ENCODE results near the gene CBLIF.
A peak's percentile ranks its signal among the peaks of the same experiment; 100 is the strongest.
"Not testable (repeated sequence)": the region's sequence is repeated elsewhere in the genome, so short reads cannot be mapped to it uniquely, and the experiment has no call there.

CBLIF gene

DNA sequence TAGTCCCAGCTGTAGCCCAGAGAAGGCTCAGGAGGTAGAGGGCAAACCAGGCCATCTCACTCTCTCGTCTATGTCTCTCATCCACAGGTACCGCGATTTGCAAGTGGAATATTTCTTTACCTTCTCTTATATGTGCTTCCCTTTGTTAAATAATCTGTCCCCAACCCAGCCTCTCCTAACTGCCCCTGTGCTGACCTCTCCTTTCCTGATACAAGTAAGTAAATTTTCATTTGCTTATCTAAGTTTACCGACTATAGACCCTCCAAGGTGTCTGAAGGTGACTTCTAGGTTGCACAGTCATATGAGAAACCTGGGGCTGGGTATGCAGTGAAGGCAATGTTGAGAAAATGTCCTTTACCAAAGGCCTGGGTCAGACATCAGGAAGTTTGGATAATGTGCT lies at the start of gene CBLIF:
Gene CBLIF, minus strand, starts transcription at position 101 of the 400 bp plus-strand sequence. Its CDS starts 46 bp downstream, at position 55.
- no peak for DNase-seq (ENCODE audit: low read depth, low spot score)

DNA sequence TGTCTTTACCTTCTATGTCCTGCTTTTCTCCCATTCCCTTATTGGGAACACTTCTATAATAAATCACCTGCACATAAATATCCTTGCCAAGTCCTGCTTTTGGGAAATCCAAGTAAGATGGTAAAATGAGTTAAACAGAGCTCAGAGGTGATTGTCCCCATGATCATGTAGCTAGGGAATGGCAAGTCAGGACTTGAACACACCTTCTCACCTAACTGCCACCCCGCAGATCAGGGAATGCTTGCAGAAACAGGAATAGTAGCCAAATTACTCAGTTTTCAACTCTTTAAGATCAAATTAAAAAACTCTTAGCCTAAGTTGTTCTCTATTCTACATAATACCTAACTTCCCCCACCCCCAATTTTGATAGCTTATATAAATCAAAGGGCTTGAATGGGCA lies 49.3 kb upstream of the CBLIF start:
- no peak for DNase-seq (ENCODE audit: low read depth, low spot score)

DNA sequence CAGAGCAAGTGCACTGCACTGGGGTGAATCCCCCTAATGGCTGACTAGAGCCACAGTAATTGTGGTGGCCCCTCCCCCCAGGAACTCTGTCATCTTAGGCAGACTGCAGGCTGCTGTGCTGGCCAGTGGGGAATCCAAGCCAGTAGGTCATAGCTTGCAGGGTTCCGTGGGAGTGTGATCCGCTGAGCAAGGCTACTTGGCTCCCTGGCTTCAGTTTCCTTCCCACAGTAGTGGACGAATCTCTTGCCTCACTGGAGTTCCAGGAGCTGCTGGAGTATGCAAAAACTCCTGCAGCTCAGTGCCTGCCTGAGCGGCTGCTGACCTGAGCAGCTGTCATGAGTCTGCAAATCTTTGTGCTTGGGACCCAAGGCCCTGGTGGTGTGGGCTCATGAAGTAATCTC lies 46.5 kb upstream of the CBLIF start:
- DNase-seq (ENCODE audit: low read depth, low spot score) = no peak

DNA sequence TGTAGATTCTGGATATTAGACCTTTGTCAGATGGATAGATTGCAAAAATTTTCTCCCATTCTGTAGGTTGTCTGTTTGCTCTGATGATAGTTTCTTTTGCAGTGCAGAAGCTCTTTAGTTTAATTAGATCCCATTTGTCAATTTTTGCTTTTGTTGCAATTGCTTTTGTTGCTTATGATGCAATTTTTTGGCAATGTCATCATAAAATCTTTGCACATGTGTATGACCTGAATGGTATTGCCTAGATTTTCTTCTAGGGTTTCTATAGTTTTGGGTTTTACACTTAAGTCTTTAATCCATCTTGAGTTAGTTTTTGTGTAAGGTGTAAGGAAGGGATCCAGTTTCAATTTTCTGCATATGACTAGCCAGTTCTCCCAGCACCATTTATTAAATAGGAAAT lies 41.9 kb upstream of the CBLIF start:
- not testable (repeated sequence) for DNase-seq (ENCODE audit: low read depth, low spot score)

DNA sequence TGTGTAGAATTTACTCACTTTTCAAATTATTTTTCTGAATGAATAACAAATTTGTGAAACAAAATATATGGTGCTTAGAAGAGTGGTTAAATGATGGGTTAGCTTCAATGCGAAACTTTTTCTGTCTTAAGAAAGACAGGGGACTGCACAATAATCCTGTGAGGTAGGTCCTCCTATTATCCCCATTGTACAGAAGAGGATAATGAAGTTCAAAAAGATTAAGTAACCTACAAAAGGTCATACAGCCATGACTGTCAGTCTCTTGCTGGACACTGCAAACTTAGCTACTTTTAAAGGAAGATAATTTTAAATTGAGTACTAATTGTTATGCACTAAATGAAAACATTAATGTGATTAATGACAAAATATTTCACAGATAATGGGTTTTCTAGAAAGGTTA lies 38.3 kb upstream of the CBLIF start:
- no peak for DNase-seq (ENCODE audit: low read depth, low spot score)

DNA sequence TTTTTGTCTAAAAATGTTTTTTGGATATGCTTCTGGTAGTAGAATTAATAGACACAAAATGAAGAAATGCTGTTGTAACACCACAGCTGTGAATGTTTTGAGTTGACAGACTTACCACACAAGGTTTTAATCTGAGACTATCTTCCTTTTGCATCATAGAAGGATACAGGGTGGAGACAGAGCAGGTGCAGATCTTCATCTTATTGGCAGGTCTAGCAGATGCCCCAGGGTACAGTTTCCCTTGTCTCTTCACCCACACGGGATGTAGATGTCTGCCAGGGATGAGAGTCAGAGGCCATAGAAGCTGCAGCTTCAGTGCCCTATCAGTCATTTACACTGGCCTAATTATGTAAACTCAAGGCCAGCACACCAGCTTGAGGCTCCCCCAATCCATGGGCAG lies 34.3 kb upstream of the CBLIF start:
- DNase-seq (ENCODE audit: low read depth, low spot score) = no peak

DNA sequence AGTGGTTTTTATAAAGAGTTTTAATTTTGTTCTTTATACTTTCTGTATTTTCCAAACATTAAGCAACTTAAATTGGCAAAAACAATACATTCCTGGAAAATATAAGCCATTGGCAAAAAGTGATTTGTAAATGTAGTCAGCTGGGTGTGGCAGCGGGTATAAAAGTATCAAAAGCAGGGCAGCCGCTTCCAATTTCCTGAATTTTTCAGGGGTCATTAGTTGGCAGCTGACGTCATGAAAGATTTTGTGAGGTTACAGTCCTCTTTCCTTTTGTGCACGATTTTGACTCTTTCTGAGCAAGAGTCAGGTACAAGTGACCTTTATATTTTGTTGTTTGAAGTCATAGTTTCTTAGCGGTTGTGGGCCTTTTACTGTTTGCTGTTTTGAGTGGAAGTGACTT lies 33.3 kb upstream of the CBLIF start, which contains the start of gene OOSP3:
Gene OOSP3, plus strand, starts transcription at position 208 of the 400 bp plus-strand sequence. Its CDS starts 27 bp downstream, at position 235.
- no peak for DNase-seq (ENCODE audit: low read depth, low spot score)

DNA sequence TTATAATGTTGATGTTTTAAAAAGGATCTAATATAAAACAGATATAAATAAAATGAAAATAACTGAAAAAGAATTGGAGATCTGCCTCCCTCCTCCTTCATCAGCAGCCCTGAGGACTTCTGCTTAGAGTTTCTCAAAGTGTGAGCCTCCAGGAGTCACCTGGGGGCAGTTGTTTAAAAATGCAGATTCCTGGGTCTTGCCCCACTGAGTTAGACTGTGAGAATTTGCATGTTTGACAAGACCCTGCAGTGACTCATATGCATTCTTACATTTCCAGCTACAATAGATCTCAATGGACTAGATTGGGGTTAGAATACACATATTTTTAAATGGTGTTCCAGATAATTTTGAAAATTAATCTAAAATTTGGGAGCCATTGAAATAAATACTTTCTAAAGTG lies 32.5 kb upstream of the CBLIF start:
- no peak for DNase-seq (ENCODE audit: low read depth, low spot score)

DNA sequence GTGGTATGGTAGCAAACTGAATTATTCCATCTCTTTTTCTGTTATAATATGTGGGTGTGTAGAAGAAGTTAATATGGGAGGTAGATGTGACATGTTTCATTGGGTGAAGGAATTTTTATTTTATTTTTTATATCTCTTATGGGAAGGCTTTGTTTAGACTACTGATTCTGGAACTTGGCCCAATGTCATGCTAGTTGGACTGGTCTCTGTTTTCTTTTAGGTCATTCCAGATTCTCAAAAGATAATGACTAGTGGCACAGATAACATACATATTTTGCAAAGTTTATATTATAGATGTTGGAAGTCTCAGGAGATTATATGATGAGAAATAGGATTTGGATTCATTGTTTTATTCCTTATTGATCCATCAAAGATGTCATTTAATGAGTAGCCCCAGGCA lies 32.0 kb upstream of the CBLIF start:
- no peak for DNase-seq (ENCODE audit: low read depth, low spot score)

DNA sequence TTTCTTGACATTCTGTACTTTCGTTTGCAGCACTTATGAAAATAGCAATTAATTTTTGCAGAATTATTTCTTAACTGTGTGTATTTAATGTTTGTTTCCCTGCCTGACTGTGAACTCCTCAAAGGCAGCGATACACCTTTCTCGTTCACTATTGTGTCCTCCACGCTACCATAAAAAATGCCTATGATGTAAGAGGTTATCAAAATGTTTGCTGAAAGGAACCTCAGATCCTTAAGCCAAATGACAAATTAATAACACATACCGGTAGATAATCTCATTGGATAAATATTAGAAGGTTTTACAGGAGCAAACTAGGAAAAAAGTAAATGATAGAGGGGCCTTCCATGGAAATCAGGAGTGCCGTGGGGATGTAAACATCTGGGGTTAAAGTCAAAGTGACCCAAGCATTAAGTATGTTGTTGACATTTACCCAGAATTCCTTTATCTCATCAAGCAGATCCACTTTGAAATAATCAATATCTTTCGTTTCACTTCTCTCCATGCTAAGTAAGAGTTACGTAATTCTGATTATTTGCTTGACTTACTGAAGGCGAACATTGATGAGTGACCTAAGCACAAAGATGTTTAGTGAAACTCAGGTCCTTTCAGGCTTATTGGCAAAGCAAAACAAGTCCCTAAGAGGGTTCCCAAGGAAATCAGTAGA lies 30.7 kb upstream of the CBLIF start:
- no peak for DNase-seq (ENCODE audit: low read depth, low spot score)

DNA sequence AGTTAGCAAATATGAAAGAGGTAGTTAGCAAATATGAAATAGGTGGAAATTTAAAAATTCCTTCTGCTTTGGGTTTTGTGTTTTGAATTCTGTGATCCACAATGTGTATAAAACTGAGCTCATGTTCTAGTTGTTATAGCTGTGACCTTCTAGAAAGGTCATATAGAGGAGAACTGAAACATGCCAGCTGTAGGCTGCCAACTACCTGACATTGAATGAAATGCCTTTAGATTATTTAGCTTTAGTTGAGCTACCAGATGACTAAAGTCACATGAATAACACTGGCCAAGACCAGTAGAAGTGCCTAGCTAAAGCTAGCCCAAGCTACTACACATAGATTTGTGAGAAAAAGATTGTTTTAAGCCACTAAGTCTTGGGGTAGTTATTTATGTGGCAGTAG lies 26.8 kb upstream of the CBLIF start:
- no peak for DNase-seq (ENCODE audit: low read depth, low spot score)

DNA sequence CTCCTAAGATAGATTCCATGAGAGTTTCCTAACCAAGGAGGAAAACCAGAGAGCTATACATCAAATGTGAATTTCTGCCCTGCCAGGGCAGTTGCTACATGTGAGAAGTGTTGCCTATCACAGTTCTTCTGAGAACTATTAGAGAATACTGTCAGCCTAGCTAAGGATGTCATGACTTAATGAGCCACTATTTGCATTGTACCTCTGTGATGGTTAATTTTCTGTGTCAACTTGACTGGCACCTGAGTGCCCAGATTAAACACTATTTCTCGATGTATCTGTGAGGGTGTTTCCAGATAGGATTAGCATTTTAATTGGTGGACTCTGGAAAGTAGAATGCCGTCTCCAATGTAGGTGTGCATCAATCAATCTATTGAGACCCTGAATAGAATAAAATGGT lies 22.6 kb upstream of the CBLIF start:
- DNase-seq (ENCODE audit: low read depth, low spot score) = no peak

DNA sequence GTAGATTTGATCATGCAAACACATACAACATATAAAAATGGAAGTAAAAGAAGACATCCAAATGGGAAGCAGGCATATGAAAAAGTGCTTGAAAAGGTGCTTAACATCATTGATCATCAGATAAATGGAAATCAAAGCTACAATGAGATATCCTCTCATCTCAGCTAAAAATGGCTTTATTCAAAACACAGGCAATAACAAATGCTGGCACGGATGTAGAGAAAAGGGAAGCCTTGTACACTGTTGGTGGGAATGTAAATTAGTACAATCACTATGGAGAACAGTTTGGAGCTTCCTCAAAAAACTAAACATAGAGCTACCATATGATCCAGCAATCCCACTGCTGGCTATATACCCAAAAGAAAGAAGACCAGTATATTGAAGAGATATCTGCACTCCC lies 21.5 kb upstream of the CBLIF start:
- DNase-seq (ENCODE audit: low read depth, low spot score) = no peak

DNA sequence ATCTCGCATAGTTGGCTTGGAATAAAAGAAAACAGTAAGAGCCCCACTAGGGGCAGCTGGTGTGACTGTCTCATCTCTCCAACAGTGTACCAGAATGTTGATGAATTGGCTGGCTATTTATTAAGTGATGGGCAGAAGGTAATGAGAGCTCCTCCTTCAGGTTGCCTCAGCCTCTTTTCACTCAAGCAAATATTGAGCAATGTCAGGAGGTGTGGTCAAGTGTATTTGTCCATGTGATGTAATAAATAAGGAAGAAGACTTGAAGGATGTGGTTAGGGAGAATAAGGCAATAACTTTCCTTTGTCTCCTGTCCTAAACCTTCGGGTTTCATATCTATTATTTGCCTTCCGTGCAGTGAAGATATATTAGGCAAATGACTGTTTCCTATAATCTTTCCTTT lies 21.1 kb upstream of the CBLIF start, which contains the start of gene TCN1:
Gene TCN1, minus strand, starts transcription at position 91 of the 400 bp plus-strand sequence. Its CDS starts 17 bp downstream, at position 74.
- no peak for DNase-seq (ENCODE audit: low read depth, low spot score)

DNA sequence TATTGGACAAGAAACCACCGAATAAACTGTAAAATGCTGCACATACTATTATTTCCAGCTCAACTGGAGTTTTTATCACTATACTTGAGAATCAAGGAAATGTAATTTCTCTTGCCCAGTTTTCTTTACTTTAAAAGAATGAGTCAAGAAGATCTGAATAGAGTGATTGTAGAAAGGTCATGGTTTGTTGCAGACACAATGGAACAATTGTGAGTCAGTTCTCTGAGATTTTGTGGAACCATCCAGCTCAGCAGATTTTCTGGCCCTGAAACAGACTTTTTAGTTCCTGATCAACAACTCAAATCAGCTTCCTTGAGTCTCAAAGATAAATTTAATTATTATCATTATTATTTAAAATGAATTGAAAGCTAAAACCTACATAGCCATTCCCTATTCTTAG lies 19.7 kb upstream of the CBLIF start:
- DNase-seq (ENCODE audit: low read depth, low spot score) = peak; percentile 45

DNA sequence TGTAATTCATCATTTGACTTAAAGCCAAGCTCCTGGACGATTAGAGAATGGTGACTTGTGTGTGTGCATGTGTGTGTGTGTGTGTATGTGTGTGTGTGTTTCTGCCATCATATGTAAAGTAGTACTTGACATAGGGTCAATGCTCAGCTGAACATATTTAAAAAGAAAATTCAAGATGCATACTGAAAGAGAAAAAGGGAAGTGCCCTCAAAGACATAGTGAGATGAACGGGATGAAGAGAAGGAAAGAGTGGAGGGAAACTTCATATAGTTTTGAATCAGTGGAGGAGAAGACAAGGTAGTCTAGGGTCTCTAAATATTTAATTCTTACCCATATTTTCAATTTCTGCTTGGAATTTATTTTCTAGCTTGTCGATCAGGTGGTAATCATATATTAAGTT lies 17.0 kb upstream of the CBLIF start:
- DNase-seq (ENCODE audit: low read depth, low spot score) = no peak

DNA sequence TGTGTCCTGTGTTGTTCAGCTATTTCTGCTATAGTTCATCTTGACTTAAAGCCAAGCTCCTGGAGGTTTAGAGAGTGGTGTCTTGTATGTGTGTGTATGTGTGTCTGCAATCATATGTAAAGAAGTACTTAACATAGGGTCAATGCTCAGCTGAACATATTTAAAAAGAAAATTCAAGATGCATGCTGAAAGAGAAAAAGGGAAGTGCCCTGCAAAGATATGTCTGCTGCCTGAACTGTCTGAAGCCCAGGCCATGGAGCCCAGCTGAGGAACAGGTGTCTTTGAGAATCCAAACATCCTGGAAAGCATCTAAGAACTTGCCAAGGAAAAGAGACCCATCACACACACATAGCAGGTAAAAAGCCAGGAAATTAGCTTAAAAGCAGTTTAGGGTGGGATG lies 14.4 kb upstream of the CBLIF start:
- no peak for DNase-seq (ENCODE audit: low read depth, low spot score)

DNA sequence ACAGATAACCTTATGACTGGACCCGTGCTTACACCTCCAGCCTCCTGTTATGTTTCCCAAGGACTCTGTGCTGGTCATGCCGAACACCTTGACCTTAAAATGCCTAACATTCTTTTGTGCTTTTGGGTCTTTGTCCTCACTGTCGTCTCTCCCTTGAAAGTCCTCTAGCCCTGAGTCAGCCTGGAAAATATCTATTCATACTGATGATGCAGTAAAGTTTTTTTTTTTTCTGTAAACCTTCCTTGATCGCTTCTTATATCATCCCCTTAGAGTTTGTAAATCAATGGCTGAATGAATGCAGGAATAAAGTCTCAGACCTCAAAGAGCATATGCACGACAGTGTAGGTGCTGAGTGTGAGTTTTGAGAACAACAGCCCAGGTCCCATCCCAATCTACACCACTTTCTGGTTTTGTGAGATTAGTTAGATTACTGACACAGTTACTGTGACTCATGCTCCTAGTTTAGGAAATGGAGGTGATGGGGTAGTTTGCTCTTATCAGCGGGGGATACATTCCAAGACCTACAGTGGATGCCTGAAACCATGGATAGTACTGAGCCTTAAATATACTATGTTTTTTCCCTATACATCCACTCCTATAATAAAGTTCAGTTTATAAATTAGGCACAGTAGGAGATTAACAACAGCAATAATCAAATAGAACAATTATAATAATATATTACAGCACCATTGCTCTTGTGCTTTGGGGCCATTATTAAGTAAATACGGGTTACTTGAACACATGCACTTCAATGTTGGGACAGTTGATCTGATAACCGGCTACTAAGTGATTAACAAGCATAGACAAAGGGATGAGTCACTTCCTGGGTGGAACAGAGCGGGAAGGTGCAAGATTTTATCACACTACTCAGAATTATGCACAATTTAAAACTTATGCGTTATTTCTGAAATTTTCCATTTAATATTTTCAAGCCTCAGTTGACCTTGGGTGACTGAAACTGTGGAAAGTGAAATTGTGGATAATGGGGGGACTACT lies 12.4 kb upstream of the CBLIF start:
- peak; percentile 20 for DNase-seq (ENCODE audit: low read depth, low spot score)

DNA sequence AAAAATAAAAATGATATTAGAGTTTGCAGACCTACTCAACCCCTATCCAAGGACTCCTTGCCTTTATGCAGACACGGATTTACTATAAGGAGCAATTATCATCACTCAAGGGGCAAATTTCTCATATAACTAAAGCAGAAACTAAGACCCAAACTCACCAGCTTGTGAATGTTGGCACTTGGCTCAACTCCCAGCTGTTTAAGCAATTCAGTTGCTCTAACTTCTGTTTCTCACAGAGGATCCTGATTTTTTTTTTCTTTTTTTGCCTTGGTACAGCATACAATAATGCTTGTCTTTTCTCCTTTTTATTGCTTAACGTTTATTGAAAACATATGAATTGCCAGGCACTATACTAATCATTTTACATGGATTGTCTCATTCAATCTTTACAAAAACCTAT lies 9.6 kb upstream of the CBLIF start:
- no peak for DNase-seq (ENCODE audit: low read depth, low spot score)

DNA sequence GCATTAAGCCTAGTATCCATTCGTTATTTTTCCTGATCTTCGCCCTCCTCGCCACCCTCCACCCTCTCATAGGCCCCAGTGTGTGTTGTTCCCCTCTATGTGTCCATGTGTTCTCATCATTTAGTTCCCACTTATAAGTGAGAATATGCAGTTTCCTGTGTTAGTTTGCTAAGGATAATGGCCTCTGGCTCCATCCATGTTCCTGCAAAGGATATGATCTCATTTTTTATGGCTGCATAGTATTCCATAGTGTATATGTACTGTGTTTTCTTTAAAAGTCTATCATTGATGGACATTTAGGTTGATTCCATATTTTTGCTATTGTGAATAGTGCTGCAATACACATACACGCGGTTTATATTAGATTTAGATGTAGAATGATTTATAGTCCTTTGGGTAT lies 6.1 kb upstream of the CBLIF start:
- not testable (repeated sequence) for DNase-seq (ENCODE audit: low read depth, low spot score)

DNA sequence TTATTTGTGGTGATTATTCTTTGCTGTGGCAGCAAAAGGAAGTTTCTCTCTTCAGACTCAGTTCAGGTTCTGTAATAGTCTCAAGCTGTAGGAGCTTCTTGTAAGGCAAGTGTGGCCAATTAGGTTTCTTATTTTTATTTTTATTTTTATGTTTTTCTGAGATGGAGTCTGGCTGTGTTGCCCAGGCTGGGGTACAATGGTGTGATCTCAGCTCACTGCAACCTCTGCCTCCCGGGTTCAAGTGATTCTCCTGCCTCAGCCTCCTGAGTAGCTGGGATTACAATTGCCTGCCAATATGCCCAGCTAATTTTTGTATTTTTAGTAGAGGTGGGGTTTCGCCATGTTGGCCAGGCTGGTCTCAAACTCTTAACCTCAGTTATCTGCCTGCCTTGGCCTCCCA lies 4.3 kb upstream of the CBLIF start:
- DNase-seq (ENCODE audit: low read depth, low spot score) = not testable (repeated sequence)

DNA sequence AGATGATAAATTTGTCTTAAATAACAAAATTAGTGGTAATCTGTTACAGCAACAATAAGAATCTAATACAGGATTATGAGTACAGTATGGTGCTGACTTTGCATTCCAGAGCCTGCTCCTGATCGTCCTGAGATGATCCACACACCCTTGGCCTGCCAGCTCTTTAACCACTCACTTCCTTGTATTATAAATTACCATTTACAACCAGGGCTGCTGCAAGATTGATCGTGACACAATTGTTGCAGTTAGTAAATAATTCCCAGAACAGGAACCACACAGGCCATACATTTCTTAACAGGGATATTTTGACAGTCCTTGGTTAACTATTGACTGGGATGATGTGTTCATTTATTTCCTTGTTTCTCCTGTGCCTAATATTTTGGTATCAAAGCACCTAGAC lies 3.8 kb upstream of the CBLIF start:
- DNase-seq (ENCODE audit: low read depth, low spot score) = no peak

DNA sequence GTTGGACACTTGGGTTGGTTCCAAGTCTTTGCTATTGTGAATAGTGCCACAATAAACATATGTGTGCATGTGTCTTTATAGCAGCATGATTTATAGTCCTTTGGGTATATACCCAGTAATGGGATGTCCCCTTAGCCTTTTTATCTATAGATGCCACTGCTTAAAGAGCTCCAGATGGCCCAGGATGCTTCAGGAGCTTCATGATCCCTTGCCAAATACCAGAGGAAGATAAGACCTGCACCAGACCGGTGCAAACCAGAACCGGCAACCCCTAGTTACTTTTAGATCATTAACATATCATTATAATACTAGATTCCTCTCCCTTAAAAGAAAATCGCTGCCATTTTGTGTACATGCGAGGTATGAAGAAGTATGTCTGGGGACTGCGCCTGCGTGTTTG lies 3.1 kb upstream of the CBLIF start:
- not testable (repeated sequence) for DNase-seq (ENCODE audit: low read depth, low spot score)
